A549 (cell line): Measurements from ENCODE around the gene HEXIM1. TPM values are rescaled to one million over a fixed set of nuclear protein-coding genes. Genes with fewer than 3 reads are reported as not detected.

Experiments used
- ATAC-seq, 2 experiments: fragments of 200-7000 bp in 1 of 2; fragments of >200 bp in 1 of 2; cut with Nextera tagmentation in 1 of 2; cut with Tn5 transposase in 1 of 2; 3 replicates each; pipeline versions ENCODE4 v1.8.0 to v1.9.1; 2018 to 2020; ENCODE audit warnings: mild to moderate bottlenecking in 1 of 2, moderate library complexity in 1 of 2
- CTCF ChIA-PET: fragments of 300-600 bp; sonication (Branson Sonifier 250); formaldehyde crosslinking; extraction: SDS; loops from one replicate; lab custom pipeline; 2021; ENCODE audit warnings: antibody characterized with exemption, inconsistent platforms; lab: Yijun Ruan, JAX
- POLR2A ChIA-PET: fragments of 350-600 bp; formaldehyde crosslinking; extraction: SDS; loops from one replicate; lab custom pipeline; 2021; ENCODE audit warnings: antibody characterized with exemption, inconsistent platforms; lab: Yijun Ruan, JAX
- DNase-seq, 2 experiments: peaks; one replicate each; pipeline versions ENCODE4 v3.0.0 to v3.0.0-alpha.2; 2011 to 2016; ENCODE audit warnings: low read depth in 1 of 2, low spot score in 1 of 2
- FAIRE-seq: peaks from 2 replicates; lab custom pipeline; 2011; peaks lifted over from hg19 to GRCh38; lab: Jason Lieb, UNC
- H3K27ac ChIP-seq, 2 experiments: fragments of >200 bp; sonication (Bioruptor Twin); formaldehyde crosslinking; 3 replicates each; pipeline ENCODE4 v1.5.1; 2016 to 2017
- H3K4me1 ChIP-seq: fragments of >200 bp; sonication (Bioruptor Twin); formaldehyde crosslinking; 3 replicates; pipeline ENCODE4 v1.6.1; 2016
- H3K4me2 ChIP-seq: fragments of >200 bp; sonication (Bioruptor Twin); formaldehyde crosslinking; 3 replicates; pipeline ENCODE4 v1.6.1; 2016
- H3K4me3 ChIP-seq: fragments of >200 bp; sonication (Bioruptor Twin); formaldehyde crosslinking; 3 replicates; pipeline ENCODE4 v1.5.1; 2016
- H3K9me3 ChIP-seq: fragments of >200 bp; sonication (Bioruptor Twin); formaldehyde crosslinking; 3 replicates; pipeline ENCODE4 v1.6.1; 2016
- BHLHE40 ChIP-seq: IDR thresholded peaks from 2 replicates; pipeline ENCODE4 v1.6.1; 2012; ENCODE audit warnings: low read depth, low read length, inconsistent platforms
- CBX8 ChIP-seq: fragments of 200-600 bp; sonication (generic); IDR thresholded peaks from 2 replicates; pipeline ENCODE4 v1.6.1; 2016
- CHD4 ChIP-seq: fragments of 200-600 bp; sonication (generic); IDR thresholded peaks from 2 replicates; pipeline ENCODE4 v1.6.1; 2016; ENCODE audit warnings: antibody characterized with exemption, mild to moderate bottlenecking, borderline replicate concordance
- E2F6 ChIP-seq: IDR thresholded peaks from 2 replicates; pipeline ENCODE4 v1.6.1; 2012; ENCODE audit warnings: low read depth, borderline replicate concordance
- EHF ChIP-seq: fragments of 250-450 bp; sonication (Bioruptor Pico); IDR thresholded peaks from 2 replicates; pipeline ENCODE4 v1.5.0; 2020; ENCODE audit warnings: mild to moderate bottlenecking
- FOSL2 ChIP-seq, 2 experiments: fragments of 450-650 bp in 1 of 2; fragments of >200 bp in 1 of 2; sonication (Bioruptor Twin) in 1 of 2; formaldehyde crosslinking; IDR thresholded peaks; 2 replicates each; pipeline versions ENCODE4 v1.5.0 to v1.6.1; 2016 to 2020; ENCODE audit warnings: mild to moderate bottlenecking in 1 of 2, moderate library complexity in 1 of 2
- HEYL ChIP-seq: fragments of 250-450 bp; sonication (Bioruptor Pico); IDR thresholded peaks from 2 replicates; pipeline ENCODE4 v1.8.0; 2021; ENCODE audit warnings: mild to moderate bottlenecking, moderate library complexity
- HMGXB4 ChIP-seq: fragments of 250-450 bp; sonication (Bioruptor Pico); IDR thresholded peaks from 2 replicates; pipeline ENCODE4 v1.5.0; 2021; ENCODE audit warnings: mild to moderate bottlenecking, moderate library complexity, borderline replicate concordance
- HOXA7 ChIP-seq: fragments of 250-450 bp; sonication (Bioruptor Pico); IDR thresholded peaks from 2 replicates; pipeline ENCODE4 v1.5.0; 2020; ENCODE audit warnings: mild to moderate bottlenecking, moderate library complexity
- JUN ChIP-seq, 2 experiments: fragments of >200 bp; sonication (Bioruptor Twin); formaldehyde crosslinking; IDR thresholded peaks; 2 replicates in 1 of 2; 3 replicates in 1 of 2; pipeline ENCODE4 v1.6.1; 2016 to 2017
- MAFK ChIP-seq: fragments of 450-650 bp; IDR thresholded peaks from 2 replicates; pipeline ENCODE4 v1.6.1; 2014; ENCODE audit not compliant: partially characterized antibody
- MAZ ChIP-seq: fragments of 150-350 bp; IDR thresholded peaks from 2 replicates; pipeline ENCODE4 v1.6.1; 2014; ENCODE audit warnings: antibody characterized with exemption, low read depth, low read length, borderline replicate concordance
- NFE2L2 ChIP-seq: fragments of 150-350 bp; conservative IDR thresholded peaks from 2 replicates; pipeline ENCODE4 v1.6.1; 2014; ENCODE audit warnings: low read length
- PBX3 ChIP-seq: IDR thresholded peaks from 2 replicates; pipeline ENCODE4 v1.6.1; 2012
- RNF2 ChIP-seq: fragments of 200-600 bp; sonication (generic); IDR thresholded peaks from 2 replicates; pipeline ENCODE4 v1.6.1; 2016; ENCODE audit warnings: low read depth, mild to moderate bottlenecking, antibody characterized with exemption, moderate library complexity, borderline replicate concordance
- TFCP2L1 ChIP-seq: fragments of 250-450 bp; sonication (Bioruptor Pico); IDR thresholded peaks from 2 replicates; pipeline ENCODE4 v1.5.0; 2021; ENCODE audit warnings: mild to moderate bottlenecking
- USF2 ChIP-seq: fragments of 450-650 bp; IDR thresholded peaks from 2 replicates; pipeline ENCODE4 v1.6.1; 2014; ENCODE audit warnings: antibody characterized with exemption
- ZNF302 ChIP-seq: fragments of 250-450 bp; sonication (Bioruptor Pico); IDR thresholded peaks from 2 replicates; pipeline ENCODE4 v1.9.0; 2021; ENCODE audit warnings: inconsistent platforms, mild to moderate bottlenecking, moderate library complexity
- WGBS: methylation state at CpG from one replicate; pipeline ENCODE4 v1.1.6; 2017; ENCODE audit errors: missing lambda C conversion rate; 5-methylcytosine and 5-hydroxymethylcytosine counted together
- polyA plus RNA-seq, 4 experiments: library from polyadenylated mRNA; depleted of rRNA in 3 of 4; stranded (reverse); fragments of >200 nt; fragmentation: RNase III in 1 of 4; extraction: RNeasy Plus Mini Kit Qiagen cat#74134 plus additional on column Dnase treatment in 1 of 4; gene quantifications; 2 replicates in 3 of 4; 3 replicates in 1 of 4; pipeline ENCODE4 v1.2.3, GENCODE V29; 2011 to 2017
- TF ChIP-seq, protein P1 (sequence below): fragments of >200 bp; sonication (Bioruptor Twin); formaldehyde crosslinking; IDR thresholded peaks from 2 replicates; pipeline ENCODE4 v1.6.1; 2016

HEXIM1 gene
- polyA plus RNA-seq, 2 of the 4 experiments (the other 2 are of a cell fraction): 54.0 to 143 TPM

DNA sequence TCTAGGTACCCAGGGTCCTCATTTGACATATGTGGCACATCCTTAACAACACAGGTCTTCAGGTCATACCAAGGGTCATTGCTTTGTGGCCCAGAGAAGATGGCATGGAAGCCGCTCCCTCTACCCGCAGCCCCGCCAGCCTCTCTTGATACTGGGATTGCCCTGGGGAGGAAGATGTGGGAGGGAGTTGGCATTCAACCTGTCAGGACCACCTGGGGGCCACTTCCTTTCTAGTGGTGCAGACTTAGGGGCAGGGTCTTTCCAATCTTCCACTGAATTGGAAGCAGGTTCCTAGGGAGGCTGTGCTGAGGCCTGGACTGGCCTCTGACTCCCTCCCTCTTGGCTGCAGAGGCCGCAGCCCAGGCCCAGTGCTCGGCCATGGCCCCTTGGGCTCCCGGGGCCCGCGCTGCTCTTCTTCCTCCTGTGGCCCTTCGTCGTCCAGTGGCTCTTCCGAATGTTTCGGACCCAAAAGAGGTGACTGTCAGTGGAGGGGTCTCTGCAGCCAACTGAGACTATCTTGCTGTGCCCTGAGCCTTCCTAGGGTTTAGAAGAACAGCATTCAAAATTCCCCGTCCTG is 5.1 kb upstream of the HEXIM1 start:
- H3K27ac ChIP-seq: no peak overlapping the region
- FAIRE-seq (no peak), ATAC-seq (no peak), DNase-seq (no peak)
- TF ChIP-seq FOSL2 (IDR thresholded peaks at IDR 0.05): no peak
- TF ChIP-seq FOSL2 (CRISPR knock-in tag; IDR thresholded peaks at IDR 0.05): no peak
- TF ChIP-seq BHLHE40: no peak
- TF ChIP-seq EHF: no peak
- TF ChIP-seq NFE2L2: no peak
- TF ChIP-seq JUN (IDR thresholded peaks at IDR 0.05): no peak
- TF ChIP-seq RNF2: no peak
- TF ChIP-seq CBX8: no peak
- TF ChIP-seq CHD4: no peak
- TF ChIP-seq E2F6: no peak
- no peak for TF ChIP-seq PBX3
- TF ChIP-seq ZNF302 (CRISPR knock-in tag): no peak
- TF ChIP-seq TFCP2L1 (CRISPR knock-in tag): no peak
- no peak for TF ChIP-seq MAFK
- TF ChIP-seq USF2: no peak
- TF ChIP-seq MAZ: no peak
- TF ChIP-seq, protein P1, sequence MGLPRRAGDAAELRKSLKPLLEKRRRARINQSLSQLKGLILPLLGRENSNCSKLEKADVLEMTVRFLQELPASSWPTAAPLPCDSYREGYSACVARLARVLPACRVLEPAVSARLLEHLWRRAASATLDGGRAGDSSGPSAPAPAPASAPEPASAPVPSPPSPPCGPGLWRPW: no peak
- POLR2A ChIA-PET: no interaction called here
- CTCF ChIA-PET: interaction anchor here (1.4 to 43.5 kb wide), 5 partner anchors 7 to 70 kb away, joined by 4 to 2147 read pairs (median 639); partner anchors contain the start of genes ACBD4, FMNL1, HEXIM1 and HEXIM2
- WGBS: 95% methylated on average over 13 of the region's 13 CpGs
- peaks cover 13% of the 10 kb centered on the region for H3K4me1 ChIP-seq
- H3K9me3 ChIP-seq: no peaks in the 10 kb centered on the region
- H3K4me2 ChIP-seq: no peak overlapping the region
- no peak overlapping the region for H3K4me3 ChIP-seq

DNA sequence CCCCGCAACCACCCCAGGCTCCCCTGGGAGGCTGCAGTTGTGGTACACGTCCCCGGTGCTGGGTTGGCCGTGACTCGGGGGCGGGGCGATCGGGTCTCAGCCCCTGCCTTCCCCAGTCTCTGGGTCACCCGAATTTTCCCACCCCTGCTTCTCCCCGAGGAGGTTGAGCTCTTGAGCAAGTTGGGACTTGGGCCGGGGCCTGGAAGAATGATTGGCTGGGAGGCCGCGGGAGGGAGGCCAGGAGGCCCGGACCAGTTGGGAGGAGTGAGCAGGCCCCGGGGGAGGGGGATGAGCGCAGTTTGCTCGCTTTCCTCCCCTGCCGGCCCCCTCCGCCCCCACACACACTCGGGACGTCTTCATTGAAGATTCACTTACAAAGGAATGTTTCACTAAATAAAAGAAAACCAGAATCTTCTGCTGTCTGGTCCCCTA is 4.5 kb upstream of the HEXIM1 start:
- no peak for TF ChIP-seq RNF2
- TF ChIP-seq HEYL (CRISPR knock-in tag): no peak
- no peak for TF ChIP-seq HMGXB4 (CRISPR knock-in tag)
- TF ChIP-seq JUN (IDR thresholded peaks at IDR 0.05): no peak
- TF ChIP-seq TFCP2L1 (CRISPR knock-in tag): no peak
- TF ChIP-seq HOXA7: no peak
- Histone ChIP-seq H3K4me2 (no peak overlapping the region), H3K27ac (peak overlapping the region in 1 of 2 experiments; percentile 29; a peak in 2 of 6 replicates), H3K9me3 (no peaks in the 10 kb centered on the region), H3K4me3 (no peak overlapping the region), H3K4me1 (peaks cover 13% of the 10 kb centered on the region)
- POLR2A ChIA-PET: no interaction called here
- DNase-seq (no peak), FAIRE-seq (no peak), ATAC-seq (no peak)
- CTCF ChIA-PET: interaction anchor here (1.0 to 43.5 kb wide), 4 partner anchors 8 to 69 kb away, joined by 3 to 2147 read pairs (median 33); partner anchors contain the start of genes ACBD4, FMNL1 and PLCD3
- 78% methylated on average over 21 of the region's 21 CpGs for WGBS
